Ovary (tissue), 9 donors: ENCODE data around the gene LGALS12. TPM values are rescaled to one million over a fixed set of nuclear protein-coding genes. Genes with fewer than 3 reads are reported as not detected.
A peak's percentile ranks its signal among the peaks of the same experiment; 100 is the strongest.

Experiments used
- DNase-seq, 5 donors: peaks; one replicate each; pipeline ENCODE4 v3.0.0-alpha.2; 2019 to 2020
- H3K27ac ChIP-seq, 2 donors: fragments of 200-600 bp; one replicate each; pipeline versions ENCODE4 v1.5.1 to v1.8.0; 2019 to 2022
- H3K27me3 ChIP-seq: fragments of 200-600 bp; one replicate; pipeline ENCODE4 v1.8.0; 2022
- H3K36me3 ChIP-seq: fragments of 200-600 bp; sonication (generic); one replicate; pipeline ENCODE4 v1.5.1; 2019
- H3K4me1 ChIP-seq: one replicate; pipeline ENCODE4 v1.8.1; 2013; ENCODE audit warnings: mild to moderate bottlenecking, moderate library complexity; ENCODE audit not compliant: insufficient read depth
- H3K4me3 ChIP-seq: fragments of 200-600 bp; sonication (generic); one replicate; pipeline ENCODE4 v1.5.1; 2017
- H3K9me3 ChIP-seq, 2 donors: fragments of 200-600 bp in 1 of 2; sonication (generic) in 1 of 2; one replicate each; pipeline versions ENCODE4 v1.5.1 to v1.8.1; 2013 to 2019; ENCODE audit warnings: mild to moderate bottlenecking in 1 of 2, moderate library complexity in 1 of 2
- CTCF ChIP-seq, 3 donors: fragments of 450-650 bp in 2 of 3; fragments of 200-600 bp in 1 of 3; IDR thresholded peaks; one replicate each; pipeline versions ENCODE4 v1.5.1 to v1.8.0; 2016 to 2022; ENCODE audit warnings: antibody characterized with exemption in 3 of 3, mild to moderate bottlenecking in 1 of 3
- EP300 ChIP-seq: sonication (generic); formaldehyde crosslinking; IDR thresholded peaks from one replicate; pipeline ENCODE4 v1.6.1; 2017; ENCODE audit warnings: antibody characterized with exemption
- POLR2A ChIP-seq: fragments of 450-650 bp; IDR thresholded peaks from one replicate; pipeline ENCODE4 v1.6.1; 2017; ENCODE audit warnings: antibody characterized with exemption, mild to moderate bottlenecking, moderate library complexity
- WGBS, 3 donors: extraction: QIAGEN DNeasy Blood & Tissue Kit in 1 of 3; methylation state at CpG; one replicate each; pipeline versions ENCODE4 v1.1.5 to v1.1.7; 2013 to 2017; 5-methylcytosine and 5-hydroxymethylcytosine counted together
- intact Hi-C, 4 donors: fragments of 100-400 bp; cut with DNase I; formaldehyde crosslinking; loops; one replicate each; pipeline versions ENCODE4 v1.11.0 to v1.15.1; 2022 to 2023
- polyA plus RNA-seq, 2 donors: library from polyadenylated mRNA; stranded (reverse); fragments of 200-250 nt in 1 of 2; fragments of 350-450 nt in 1 of 2; fragmentation: Illumina TruSeq in 1 of 2; extraction: RNeasy Lipid Tissue Mini Kit (QIAGEN cat#74804) in 1 of 2; gene quantifications; one replicate each; pipeline ENCODE4 v1.2.3, GENCODE V29; 2013 to 2014
- total RNA-seq, 7 donors: library from RNA; depleted of rRNA in 2 of 7; stranded (reverse); fragments of >200 nt in 2 of 7; fragmentation: NEBNext Ultra II Directional in 3 of 7; extraction: Animal tissue kit (Norgen Biotek cat#: 25700) in 3 of 7; gene quantifications; one replicate each; pipeline versions ENCODE4 v1.1.0 to v1.2.4, GENCODE V29; 2016 to 2023
- donor health status: DM: no; HTN: no; CAD: no; lungs with moderate emphysema.
- donor health status: DM: no; HTN: no; CAD: no.
- donor health status: Bipolar disorder and iron deficiency.
- donor health status: DM: yes; HTN: yes; CAD: no.
- donor health status: DM: no; HTN: no; CAD: no.
- donor health status: DM: yes; HTN: yes; CAD: no.

Gene LGALS12
- total and polyA plus RNA-seq, 9 donors = 0.19 to 28.7 (median 0.74) TPM; not detected in 1

GRCh38 chr11:63485777-63486176 lies 20.1 kb upstream of the LGALS12 start:
- Histone ChIP-seq H3K27ac (no peak overlapping the region), H3K36me3 (no peaks in the 10 kb centered on the region), H3K4me3 (no peak overlapping the region), H3K4me1 (peaks cover 3% of the 10 kb centered on the region), H3K9me3 (no peaks in the 10 kb centered on the region), H3K27me3 (no peaks in the 10 kb centered on the region)
- DNase-seq = no peak
- TF ChIP-seq CTCF (IDR thresholded peaks at IDR 0.05) = no peak
- no peak for TF ChIP-seq POLR2A
- TF ChIP-seq EP300 = no peak
- WGBS, 3 donors = 80 to 88% (median 86%) methylated on average over 3 of the region's 3 CpGs
- intact Hi-C loops = no loop called here

GRCh38 chr11:63488789-63489188 lies 17.1 kb upstream of the LGALS12 start:
- H3K27ac ChIP-seq = no peak overlapping the region
- H3K27me3 ChIP-seq = no peaks in the 10 kb centered on the region
- DNase-seq = no peak
- no peaks in the 10 kb centered on the region for H3K36me3 ChIP-seq
- peaks cover 3% of the 10 kb centered on the region for H3K4me1 ChIP-seq
- intact Hi-C loops = no loop called here
- no peak overlapping the region for H3K4me3 ChIP-seq
- 61 to 69% (median 63%) methylated on average over 1 of the region's 1 CpG for WGBS, 3 donors
- TF ChIP-seq POLR2A = no peak
- TF ChIP-seq EP300 = no peak
- TF ChIP-seq CTCF (IDR thresholded peaks at IDR 0.05) = no peak
- H3K9me3 ChIP-seq = no peaks in the 10 kb centered on the region

GRCh38 chr11:63489879-63490278 lies 16.0 kb upstream of the LGALS12 start:
- Histone ChIP-seq H3K4me1 (peaks cover 3% of the 10 kb centered on the region), H3K36me3 (no peaks in the 10 kb centered on the region), H3K9me3 (no peaks in the 10 kb centered on the region), H3K27me3 (no peaks in the 10 kb centered on the region), H3K27ac (peak overlapping the region; percentile 17 to 77), H3K4me3 (no peak overlapping the region)
- TF ChIP-seq CTCF (IDR thresholded peaks at IDR 0.05) (no peak), EP300 (no peak), POLR2A (no peak)
- DNase-seq = no peak
- intact Hi-C loops = loop anchor here in 2 of 4 donors (5.0 to 10.0 kb wide), 2 partner anchors 132 to 455 kb away; no protein-coding TSS in a partner anchor
- 15 to 30% (median 18%) methylated on average over 3 of the region's 3 CpGs for WGBS, 3 donors

GRCh38 chr11:63490551-63491239 lies 15.2 kb upstream of the LGALS12 start, which contains the start of gene PLAAT5:
Gene PLAAT5, minus strand, starts transcription at chr11:63491167. Its CDS starts 133 bp downstream, at chr11:63491034.
- H3K4me3 ChIP-seq = peak within 1 kb of the TSS; percentile 42
- TF ChIP-seq POLR2A = no peak
- TF ChIP-seq CTCF (IDR thresholded peaks at IDR 0.05) = no peak
- TF ChIP-seq EP300 = no peak
- 7% methylated on average over 46 to 60 of the region's 60 CpGs for WGBS, 3 donors
- no peaks in the 10 kb centered on the region for H3K27me3 ChIP-seq
- DNase-seq = peak; percentile 60 to 81 (median 75)
- H3K27ac ChIP-seq = peak within 1 kb of the TSS; percentile 17 to 77
- H3K4me1 ChIP-seq = peaks cover 3% of the 10 kb centered on the region
- no peaks in the 10 kb centered on the region for H3K36me3 ChIP-seq
- H3K9me3 ChIP-seq = no peaks in the 10 kb centered on the region
- intact Hi-C loops = loop anchor here in 2 of 4 donors (5.0 to 10.0 kb wide), 2 partner anchors 132 to 454 kb away; no protein-coding TSS in a partner anchor
